IMR-90 (cell line): Measurements from ENCODE around the gene QRFP.

Source experiments
- BHLHE40 ChIP-seq: fragments of 150-350 bp; IDR thresholded peaks from 2 replicates; pipeline ENCODE4 v1.6.1; 2016; ENCODE audit warnings: mild to moderate bottlenecking, low read depth, low read length
- CTCF ChIP-seq: conservative IDR thresholded peaks from 2 replicates; pipeline ENCODE4 v1.5.1; 2012; ENCODE audit warnings: mild to moderate bottlenecking, low read depth, low read length, improper control_type of control experiment
- FOS ChIP-seq: fragments of 150-350 bp; IDR thresholded peaks from 2 replicates; pipeline ENCODE4 v1.6.1; 2016; ENCODE audit warnings: low read depth, low read length
- POLR2A ChIP-seq: IDR thresholded peaks from 2 replicates; pipeline ENCODE4 v1.6.1; 2012; ENCODE audit warnings: mild to moderate bottlenecking, low read depth, low read length

- TF ChIP-seq POLR2A (no peak), BHLHE40 (no peak), CTCF (no peak), FOS (no peak)
Observed at GRCh38 chr9:130895038-130895437, 1.6 kb downstream of the QRFP start.
